ENCODE data around the gene TANC1.

The TANC1 gene

GRCh38 chr2:159243529-159243928 lies 275.1 kb downstream of the TANC1 start:
- in situ Hi-C loops (cut with MboI; ENCODE audit: low sequenced_read_pairs) = no loop called here

- in situ Hi-C loops (cut with MboI; ENCODE audit: low sequenced_read_pairs) = no loop called here
Observed at GRCh38 chr2:159246325-159246988, 278.0 kb downstream of the TANC1 start.

- in situ Hi-C loops (cut with MboI; ENCODE audit: low sequenced_read_pairs) = no loop called here
Observed at GRCh38 chr2:159249990-159250715, 281.7 kb downstream of the TANC1 start.

- in situ Hi-C loops (cut with MboI; ENCODE audit: low sequenced_read_pairs) = no loop called here
Observed at GRCh38 chr2:159251296-159252173, 283.1 kb downstream of the TANC1 start.

GRCh38 chr2:159252905-159253304 lies 284.5 kb downstream of the TANC1 start:
- in situ Hi-C loops (cut with MboI; ENCODE audit: low sequenced_read_pairs) = no loop called here

GRCh38 chr2:159256159-159256558 lies 287.7 kb downstream of the TANC1 start:
- in situ Hi-C loops (cut with MboI; ENCODE audit: low sequenced_read_pairs) = no loop called here

- in situ Hi-C loops (cut with MboI; ENCODE audit: low sequenced_read_pairs) = no loop called here
Observed at GRCh38 chr2:159262226-159262625, 293.8 kb downstream of the TANC1 start.

GRCh38 chr2:159262904-159263303 lies 294.5 kb downstream of the TANC1 start:
- in situ Hi-C loops (cut with MboI; ENCODE audit: low sequenced_read_pairs) = no loop called here

GRCh38 chr2:159265171-159265576 lies 296.7 kb downstream of the TANC1 start:
- in situ Hi-C loops (cut with MboI; ENCODE audit: low sequenced_read_pairs) = no loop called here

- in situ Hi-C loops (cut with MboI; ENCODE audit: low sequenced_read_pairs) = no loop called here
Observed at GRCh38 chr2:159266554-159266953, 298.1 kb downstream of the TANC1 start.

GRCh38 chr2:159267921-159268320 lies 299.5 kb downstream of the TANC1 start:
- in situ Hi-C loops (cut with MboI; ENCODE audit: low sequenced_read_pairs) = no loop called here

GRCh38 chr2:159270744-159271379 lies 302.4 kb downstream of the TANC1 start:
- in situ Hi-C loops (cut with MboI; ENCODE audit: low sequenced_read_pairs) = no loop called here

- in situ Hi-C loops (cut with MboI; ENCODE audit: low sequenced_read_pairs) = no loop called here
Observed at GRCh38 chr2:159272156-159272555, 303.7 kb downstream of the TANC1 start.

- in situ Hi-C loops (cut with MboI; ENCODE audit: low sequenced_read_pairs) = no loop called here
Observed at GRCh38 chr2:159275111-159275510, 306.7 kb downstream of the TANC1 start.

- in situ Hi-C loops (cut with MboI; ENCODE audit: low sequenced_read_pairs) = no loop called here
Observed at GRCh38 chr2:159279700-159280099, 311.3 kb downstream of the TANC1 start.

GRCh38 chr2:159281002-159281401 lies 312.6 kb downstream of the TANC1 start:
- in situ Hi-C loops (cut with MboI; ENCODE audit: low sequenced_read_pairs) = no loop called here
